ENCODE measurements around the gene ZBTB48.
"Not testable (repeated sequence)": the region's sequence is repeated elsewhere in the genome, so short reads cannot be mapped to it uniquely, and the experiment has no call there.

Gene ZBTB48

DNA sequence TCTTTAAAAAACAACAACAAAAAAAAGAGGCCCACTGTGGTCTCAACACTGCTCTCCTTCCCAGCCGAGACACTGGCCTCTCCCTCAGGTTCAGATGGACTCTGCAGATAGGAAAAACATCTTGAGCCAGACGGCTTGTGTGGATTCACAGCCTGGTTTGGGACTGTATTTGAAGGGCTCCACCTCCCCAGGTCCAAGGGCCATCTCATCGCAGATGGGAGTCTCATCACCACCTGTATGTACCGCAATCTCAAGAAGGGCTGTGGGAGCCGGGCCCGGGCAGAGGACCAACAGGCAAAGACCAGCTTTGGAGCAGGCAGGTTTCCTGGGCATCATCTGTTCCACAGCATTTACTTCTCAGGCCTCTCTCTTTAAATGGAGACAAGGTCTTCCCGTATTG lies 10.3 kb downstream of the ZBTB48 start:
- Histone ChIP-seq H2AFZ (ENCODE audit: low read depth, low read length) (no peak overlapping the region), H3K4me3 (ENCODE audit: low read length) (no peak overlapping the region), H3K4me1 (ENCODE audit: insufficient read depth, low read length) (no peaks in the 10 kb centered on the region), H3K36me3 (ENCODE audit: insufficient read depth, low read length) (peaks cover 41% of the 10 kb centered on the region), H3K27me3 (ENCODE audit: insufficient read depth, low read length) (no peaks in the 10 kb centered on the region), H3K9me3 (ENCODE audit: low read length) (no peaks in the 10 kb centered on the region)

GRCh38 chr1:6591222-6591621 lies 11.4 kb downstream of the ZBTB48 start:
- Histone ChIP-seq H2AFZ (ENCODE audit: low read depth, low read length) (no peak overlapping the region), H3K9me3 (ENCODE audit: low read length) (no peaks in the 10 kb centered on the region), H3K4me1 (ENCODE audit: insufficient read depth, low read length) (no peaks in the 10 kb centered on the region), H3K36me3 (ENCODE audit: insufficient read depth, low read length) (peaks cover 52% of the 10 kb centered on the region), H3K27me3 (ENCODE audit: insufficient read depth, low read length) (no peaks in the 10 kb centered on the region), H3K4me3 (ENCODE audit: low read length) (no peak overlapping the region)

- Histone ChIP-seq H3K9me3 (ENCODE audit: low read length) (no peaks in the 10 kb centered on the region), H3K4me3 (ENCODE audit: low read length) (no peak overlapping the region), H3K4me1 (ENCODE audit: insufficient read depth, low read length) (no peaks in the 10 kb centered on the region), H2AFZ (ENCODE audit: low read depth, low read length) (no peak overlapping the region), H3K27me3 (ENCODE audit: insufficient read depth, low read length) (no peaks in the 10 kb centered on the region), H3K36me3 (ENCODE audit: insufficient read depth, low read length) (peaks cover 53% of the 10 kb centered on the region)
Observed at GRCh38 chr1:6591644-6592043, 11.8 kb downstream of the ZBTB48 start.

DNA sequence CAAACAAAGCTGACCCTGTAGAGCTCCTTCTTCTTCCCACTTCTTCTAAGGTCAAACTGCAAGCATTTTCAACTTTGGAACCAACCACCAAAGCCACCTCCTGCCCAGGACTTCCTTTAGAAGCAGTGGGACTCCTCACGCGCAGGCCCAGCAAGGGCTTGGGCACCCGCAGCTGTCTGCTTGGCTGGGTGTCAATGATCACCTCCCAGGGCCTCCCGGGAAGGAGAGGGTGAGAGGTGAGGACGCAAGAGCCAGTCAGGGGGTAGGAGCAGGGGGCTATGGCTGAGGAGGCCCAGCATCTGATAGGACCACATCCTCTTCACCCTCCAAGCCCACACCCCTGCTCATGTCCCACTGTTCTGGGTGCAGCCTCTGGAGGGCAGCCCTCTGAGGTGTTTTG lies 12.6 kb downstream of the ZBTB48 start:
- Histone ChIP-seq H3K36me3 (ENCODE audit: insufficient read depth, low read length) (peaks cover 61% of the 10 kb centered on the region), H3K4me1 (ENCODE audit: insufficient read depth, low read length) (no peaks in the 10 kb centered on the region), H3K9me3 (ENCODE audit: low read length) (no peaks in the 10 kb centered on the region), H3K4me3 (ENCODE audit: low read length) (no peak overlapping the region), H3K27me3 (ENCODE audit: insufficient read depth, low read length) (no peaks in the 10 kb centered on the region), H2AFZ (ENCODE audit: low read depth, low read length) (no peak overlapping the region)

- Histone ChIP-seq H3K4me3 (ENCODE audit: low read length) (no peak overlapping the region), H2AFZ (ENCODE audit: low read depth, low read length) (no peak overlapping the region), H3K27me3 (ENCODE audit: insufficient read depth, low read length) (no peaks in the 10 kb centered on the region), H3K36me3 (ENCODE audit: insufficient read depth, low read length) (peaks cover 64% of the 10 kb centered on the region), H3K9me3 (ENCODE audit: low read length) (no peaks in the 10 kb centered on the region), H3K4me1 (ENCODE audit: insufficient read depth, low read length) (no peaks in the 10 kb centered on the region)
Observed at GRCh38 chr1:6592865-6593593, 13.2 kb downstream of the ZBTB48 start.

DNA sequence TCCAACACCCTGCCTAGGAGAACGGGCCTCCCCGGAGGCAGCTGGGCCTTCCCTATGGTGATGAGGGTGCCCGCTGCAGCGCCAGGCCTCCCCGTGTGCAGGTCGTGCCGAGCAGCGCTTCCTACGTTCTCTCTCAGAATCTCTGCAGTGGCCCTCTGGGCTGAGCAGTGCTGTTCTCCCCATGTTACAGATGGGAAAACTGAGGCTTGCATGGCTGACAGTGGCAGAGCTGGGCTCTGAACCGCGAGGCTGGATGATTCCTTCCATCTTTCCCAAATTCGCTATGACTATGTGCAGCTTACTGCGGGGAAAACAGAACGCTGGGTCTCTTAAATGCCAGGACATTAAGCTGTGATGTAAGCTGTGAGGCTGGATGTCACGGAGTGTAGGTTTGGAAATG lies 14.0 kb downstream of the ZBTB48 start:
- no peaks in the 10 kb centered on the region for H3K9me3 ChIP-seq (ENCODE audit: low read length)
- no peak overlapping the region for H3K4me3 ChIP-seq (ENCODE audit: low read length)
- H3K36me3 ChIP-seq (ENCODE audit: insufficient read depth, low read length), result peaks cover 57% of the 10 kb centered on the region
- no peak overlapping the region for H2AFZ ChIP-seq (ENCODE audit: low read depth, low read length)
- no peaks in the 10 kb centered on the region for H3K27me3 ChIP-seq (ENCODE audit: insufficient read depth, low read length)
- no peaks in the 10 kb centered on the region for H3K4me1 ChIP-seq (ENCODE audit: insufficient read depth, low read length)

GRCh38 chr1:6594977-6595740 lies 15.4 kb downstream of the ZBTB48 start:
- peaks cover 50% of the 10 kb centered on the region for H3K36me3 ChIP-seq (ENCODE audit: insufficient read depth, low read length)
- no peak overlapping the region for H2AFZ ChIP-seq (ENCODE audit: low read depth, low read length)
- no peak overlapping the region for H3K4me3 ChIP-seq (ENCODE audit: low read length)
- no peaks in the 10 kb centered on the region for H3K27me3 ChIP-seq (ENCODE audit: insufficient read depth, low read length)
- no peaks in the 10 kb centered on the region for H3K9me3 ChIP-seq (ENCODE audit: low read length)
- peaks cover 4% of the 10 kb centered on the region for H3K4me1 ChIP-seq (ENCODE audit: insufficient read depth, low read length)

DNA sequence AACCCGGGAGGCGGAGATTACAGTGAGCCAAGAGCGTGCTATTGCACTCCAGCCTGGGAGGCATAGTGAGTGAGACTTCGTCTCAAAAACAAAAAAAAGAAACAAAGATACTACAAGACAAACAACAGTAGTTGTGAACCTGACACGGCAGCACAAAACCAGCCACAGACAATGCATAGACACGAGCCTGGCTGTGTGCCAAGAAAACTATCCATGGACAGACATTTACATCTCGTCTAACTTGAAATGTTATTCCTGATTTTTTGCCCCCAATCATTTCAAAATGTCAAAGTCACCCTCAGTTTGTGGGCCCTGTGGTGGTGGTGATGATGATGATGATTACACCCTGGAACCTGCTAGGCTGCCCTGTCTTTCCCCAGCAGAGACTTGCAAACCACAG lies 16.6 kb downstream of the ZBTB48 start:
- Histone ChIP-seq H3K4me3 (ENCODE audit: low read length) (no peak overlapping the region), H2AFZ (ENCODE audit: low read depth, low read length) (no peak overlapping the region), H3K9me3 (ENCODE audit: low read length) (no peaks in the 10 kb centered on the region), H3K4me1 (ENCODE audit: insufficient read depth, low read length) (peaks cover 16% of the 10 kb centered on the region), H3K27me3 (ENCODE audit: insufficient read depth, low read length) (no peaks in the 10 kb centered on the region), H3K36me3 (ENCODE audit: insufficient read depth, low read length) (peaks cover 50% of the 10 kb centered on the region)

- Histone ChIP-seq H3K4me3 (ENCODE audit: low read length) (no peak overlapping the region), H3K9me3 (ENCODE audit: low read length) (no peaks in the 10 kb centered on the region), H3K36me3 (ENCODE audit: insufficient read depth, low read length) (peaks cover 50% of the 10 kb centered on the region), H3K4me1 (ENCODE audit: insufficient read depth, low read length) (peaks cover 23% of the 10 kb centered on the region), H3K27me3 (ENCODE audit: insufficient read depth, low read length) (no peaks in the 10 kb centered on the region), H2AFZ (ENCODE audit: low read depth, low read length) (no peak overlapping the region)
Observed at GRCh38 chr1:6596886-6597776, 17.3 kb downstream of the ZBTB48 start.

DNA sequence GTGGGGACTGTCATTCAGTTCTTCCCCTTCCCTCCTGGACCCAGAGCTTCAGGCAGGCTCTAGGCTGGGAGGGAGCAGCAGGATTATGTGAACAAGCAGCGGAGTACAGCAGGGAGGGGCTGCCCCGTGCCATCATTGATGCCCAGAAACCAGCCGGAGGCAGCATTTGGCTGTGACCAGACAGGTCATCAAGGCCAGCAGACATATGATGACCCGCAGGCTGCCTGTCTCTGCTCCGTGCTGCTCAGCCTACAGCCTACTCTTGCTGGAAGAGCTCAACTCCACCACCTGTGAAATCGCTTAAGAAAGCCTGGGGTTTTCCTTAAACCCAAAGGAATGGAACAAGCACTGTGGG lies 18.0 kb downstream of the ZBTB48 start:
- no peaks in the 10 kb centered on the region for H3K27me3 ChIP-seq (ENCODE audit: insufficient read depth, low read length)
- H3K4me3 ChIP-seq (ENCODE audit: low read length), result no peak overlapping the region
- no peak overlapping the region for H2AFZ ChIP-seq (ENCODE audit: low read depth, low read length)
- no peaks in the 10 kb centered on the region for H3K9me3 ChIP-seq (ENCODE audit: low read length)
- H3K4me1 ChIP-seq (ENCODE audit: insufficient read depth, low read length), result peaks cover 23% of the 10 kb centered on the region
- peaks cover 45% of the 10 kb centered on the region for H3K36me3 ChIP-seq (ENCODE audit: insufficient read depth, low read length)

DNA sequence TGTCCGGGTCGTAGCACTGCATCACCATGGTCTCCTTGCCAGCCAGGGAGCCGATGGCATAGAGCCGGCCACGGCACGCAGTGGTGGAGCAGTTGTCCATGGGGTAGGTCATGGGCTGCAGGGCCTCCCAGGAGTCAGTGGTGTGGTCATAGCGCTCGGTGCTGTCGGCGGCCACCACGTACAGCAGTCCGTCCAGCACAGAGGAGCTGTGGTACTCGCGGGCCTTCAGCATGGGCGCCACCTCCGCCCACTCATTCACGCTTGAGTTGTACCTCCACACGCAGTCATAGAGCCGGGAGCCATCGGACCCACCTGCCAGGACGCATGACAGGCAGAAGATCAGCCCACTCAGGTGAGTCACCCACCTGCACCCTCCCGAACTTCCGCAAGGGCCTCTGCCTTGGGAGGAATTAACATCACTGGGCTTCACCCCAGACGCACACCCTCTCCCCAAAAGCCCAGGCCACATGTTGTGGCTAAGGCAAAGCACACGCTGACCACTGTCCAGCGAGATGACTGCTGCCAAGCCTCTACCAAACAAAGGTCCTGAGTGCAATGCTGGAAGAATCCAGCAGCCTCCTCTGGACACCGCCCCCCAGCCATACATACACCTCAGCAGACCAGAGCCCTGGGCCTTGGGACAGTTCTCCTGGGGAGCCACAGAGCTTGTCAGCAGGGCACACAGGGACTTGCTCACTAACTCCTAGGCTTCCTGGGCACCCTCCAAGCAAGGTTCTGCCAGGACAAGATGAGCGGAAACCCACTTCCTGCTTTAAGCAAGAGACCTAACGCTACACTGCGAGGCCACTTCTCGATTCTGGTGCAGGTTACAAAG lies 19.6 kb downstream of the ZBTB48 start:
- H3K4me1 ChIP-seq (ENCODE audit: insufficient read depth, low read length), result peaks cover 32% of the 10 kb centered on the region
- no peak overlapping the region for H3K4me3 ChIP-seq (ENCODE audit: low read length)
- no peaks in the 10 kb centered on the region for H3K9me3 ChIP-seq (ENCODE audit: low read length)
- no peaks in the 10 kb centered on the region for H3K27me3 ChIP-seq (ENCODE audit: insufficient read depth, low read length)
- no peak overlapping the region for H2AFZ ChIP-seq (ENCODE audit: low read depth, low read length)
- H3K36me3 ChIP-seq (ENCODE audit: insufficient read depth, low read length), result peaks cover 31% of the 10 kb centered on the region

GRCh38 chr1:6599991-6600390 lies 20.2 kb downstream of the ZBTB48 start:
- not testable (repeated sequence) for H2AFZ ChIP-seq (ENCODE audit: low read depth, low read length); H3K9me3 ChIP-seq (ENCODE audit: low read length); H3K27me3 ChIP-seq (ENCODE audit: insufficient read depth, low read length)
- H3K4me3 ChIP-seq (ENCODE audit: low read length), result peak overlapping the region; percentile 80
- H3K36me3 ChIP-seq (ENCODE audit: insufficient read depth, low read length), result peaks cover 31% of the 10 kb centered on the region
- peaks cover 34% of the 10 kb centered on the region for H3K4me1 ChIP-seq (ENCODE audit: insufficient read depth, low read length)

All from neuron (in vitro differentiated cells).